H1 (cell line): ENCODE measurements around the gene NSUN4. TPM values are rescaled to one million over a fixed set of nuclear protein-coding genes. Genes with fewer than 3 reads are reported as not detected.

ENCODE experiments used
- CTCF ChIA-PET: fragments of 300-600 bp; sonication (Branson Sonifier 250); formaldehyde crosslinking; loops from one replicate; lab custom pipeline; 2021; ENCODE audit not compliant: partially characterized antibody; lab: Charles Lee
- POLR2A ChIA-PET: fragments of 300-600 bp; sonication (Branson Sonifier 250); formaldehyde crosslinking; loops from one replicate; lab custom pipeline; 2021; ENCODE audit warnings: inconsistent platforms; ENCODE audit not compliant: partially characterized antibody; lab: Charles Lee
- DNase-seq, 2 experiments: peaks; one replicate each; pipeline versions ENCODE4 v3.0.0 to v3.0.0-alpha.2; 2010 to 2022; ENCODE audit warnings: low spot score in 2 of 2, low read depth in 1 of 2, mixed read lengths in 1 of 2
- FAIRE-seq: peaks from 2 replicates; lab custom pipeline; 2011; peaks lifted over from hg19 to GRCh38; lab: Jason Lieb, UNC
- H2AFZ ChIP-seq: 2 replicates; pipeline ENCODE4 v1.8.1; 2012; ENCODE audit warnings: low read length, inconsistent platforms
- H2AK5ac ChIP-seq: 2 replicates; pipeline ENCODE4 v1.6.1; 2013; ENCODE audit warnings: low read depth, low read length
- H2BK120ac ChIP-seq: replicated peaks from 2 replicates; pipeline ENCODE3; 2013; ENCODE audit warnings: low read depth, low read length, inconsistent platforms
- H2BK12ac ChIP-seq: 2 replicates; pipeline ENCODE4 v1.6.1; 2013; ENCODE audit warnings: low read depth, low read length
- H2BK15ac ChIP-seq: 2 replicates; pipeline ENCODE4 v1.6.1; 2013; ENCODE audit warnings: low read length
- H2BK20ac ChIP-seq: 2 replicates; pipeline ENCODE4 v1.6.1; 2013; ENCODE audit warnings: low read length
- H2BK5ac ChIP-seq: 2 replicates; pipeline ENCODE4 v1.6.1; 2013; ENCODE audit warnings: low read depth, low read length
- H3K14ac ChIP-seq: 2 replicates; pipeline ENCODE4 v1.6.1; 2013; ENCODE audit warnings: inconsistent platforms; ENCODE audit not compliant: insufficient read length
- H3K18ac ChIP-seq: 2 replicates; pipeline ENCODE4 v1.6.1; 2013; ENCODE audit warnings: low read length; ENCODE audit errors: extremely low read depth
- H3K23ac ChIP-seq: 2 replicates; pipeline ENCODE4 v1.6.1; 2013; ENCODE audit warnings: inconsistent platforms; ENCODE audit not compliant: insufficient read length
- H3K23me2 ChIP-seq: 2 replicates; pipeline ENCODE4 v1.6.1; 2013; ENCODE audit warnings: low read depth, low read length
- H3K27ac ChIP-seq: 2 replicates; pipeline ENCODE4 v1.6.1; 2011; ENCODE audit warnings: low read depth, low read length, inconsistent platforms
- H3K27me3 ChIP-seq, 4 experiments: replicated peaks in 1 of 4; 1 replicate in 1 of 4; 2 replicates in 3 of 4; pipeline versions ENCODE4 v1.6.1 to v1.8.1; 2011 to 2013; ENCODE audit warnings: low read length in 3 of 4, mild to moderate bottlenecking in 3 of 4, inconsistent platforms in 2 of 4, mixed read lengths in 2 of 4, moderate library complexity in 1 of 4; ENCODE audit not compliant: control insufficient read depth in 3 of 4, insufficient read depth in 3 of 4; ENCODE audit errors: extremely low read depth in 1 of 4
- H3K36me3 ChIP-seq, 4 experiments: 2 replicates each; pipeline versions ENCODE4 v1.6.1 to v1.8.1; 2011 to 2013; ENCODE audit warnings: mild to moderate bottlenecking in 4 of 4, low read length in 3 of 4, moderate library complexity in 2 of 4, control low read depth in 1 of 4, inconsistent platforms in 1 of 4; ENCODE audit not compliant: insufficient read depth in 4 of 4, control insufficient read depth in 2 of 4
- H3K4ac ChIP-seq: replicated peaks from 2 replicates; pipeline ENCODE3; 2013; ENCODE audit warnings: low read length, low read depth, mixed read lengths, inconsistent platforms; ENCODE audit not compliant: insufficient read length
- H3K4me1 ChIP-seq, 4 experiments: replicated peaks in 1 of 4; 1 replicate in 1 of 4; 2 replicates in 3 of 4; pipeline versions ENCODE4 v1.6.1 to v1.8.1; 2011 to 2013; ENCODE audit warnings: low read length in 3 of 4, inconsistent platforms in 2 of 4, mixed read lengths in 1 of 4; ENCODE audit not compliant: insufficient read depth in 4 of 4, control insufficient read depth in 3 of 4
- H3K4me2 ChIP-seq, 2 experiments: 2 replicates each; pipeline versions ENCODE4 v1.6.1 to v1.8.1; 2011 to 2013; ENCODE audit warnings: low read depth in 2 of 2, low read length in 2 of 2, control low read depth in 1 of 2, inconsistent platforms in 1 of 2, mild to moderate bottlenecking in 1 of 2; ENCODE audit not compliant: insufficient read depth in 1 of 2
- H3K4me3 ChIP-seq, 4 experiments: fragments of 200-600, 300-600 bp in 1 of 4; sonication (generic), shearing (Covaris generic), sonication (Bioruptor Twin) in 1 of 4; 2 replicates each; pipeline versions ENCODE4 v1.5.1 to v1.8.1; 2011 to 2016; ENCODE audit warnings: low read length in 4 of 4, low read depth in 3 of 4, control low read depth in 2 of 4, inconsistent platforms in 2 of 4, mild to moderate bottlenecking in 2 of 4, mixed read lengths in 1 of 4, moderate library complexity in 1 of 4; ENCODE audit not compliant: insufficient read depth in 2 of 4; ENCODE audit errors: extremely low read depth in 1 of 4
- H3K56ac ChIP-seq: replicated peaks from 2 replicates; pipeline ENCODE3; 2013; ENCODE audit warnings: low read depth, mild to moderate bottlenecking, mixed read lengths, low read length, inconsistent platforms; ENCODE audit not compliant: insufficient read length
- H3K79me1 ChIP-seq: 2 replicates; pipeline ENCODE4 v1.6.1; 2013; ENCODE audit warnings: low read depth, low read length, control low read depth
- H3K79me2 ChIP-seq, 2 experiments: 2 replicates each; pipeline versions ENCODE4 v1.6.1 to v1.8.1; 2012 to 2013; ENCODE audit warnings: low read length in 2 of 2, mild to moderate bottlenecking in 2 of 2, inconsistent platforms in 1 of 2; ENCODE audit not compliant: insufficient read depth in 2 of 2, control insufficient read depth in 1 of 2
- H3K9ac ChIP-seq, 4 experiments: replicated peaks in 1 of 4; 1 replicate in 1 of 4; 2 replicates in 3 of 4; pipeline versions ENCODE4 v1.6.1 to v1.8.1; 2011 to 2013; ENCODE audit warnings: low read depth in 3 of 4, low read length in 3 of 4, control low read depth in 2 of 4, mild to moderate bottlenecking in 2 of 4, moderate library complexity in 2 of 4, inconsistent platforms in 1 of 4; ENCODE audit errors: extremely low read depth in 1 of 4
- H3K9me3 ChIP-seq, 2 experiments: 2 replicates each; pipeline versions ENCODE4 v1.6.1 to v1.8.1; 2012 to 2013; ENCODE audit warnings: mild to moderate bottlenecking in 2 of 2, moderate library complexity in 2 of 2, control low read depth in 1 of 2, inconsistent platforms in 1 of 2, low read depth in 1 of 2, low read length in 1 of 2, mixed read lengths in 1 of 2; ENCODE audit not compliant: insufficient read depth in 2 of 2
- H4K20me1 ChIP-seq, 2 experiments: replicated peaks in 1 of 2; 2 replicates each; pipeline versions ENCODE3 to v1.8.1; 2011 to 2013; ENCODE audit warnings: inconsistent platforms in 2 of 2, low read length in 2 of 2, mild to moderate bottlenecking in 1 of 2; ENCODE audit not compliant: insufficient read depth in 2 of 2, control insufficient read depth in 1 of 2
- H4K5ac ChIP-seq: 2 replicates; pipeline ENCODE4 v1.6.1; 2013; ENCODE audit warnings: low read length, low read depth, mixed read lengths, inconsistent platforms; ENCODE audit not compliant: insufficient read length
- H4K8ac ChIP-seq: 2 replicates; pipeline ENCODE4 v1.8.0; 2013; ENCODE audit warnings: mild to moderate bottlenecking, moderate library complexity, low read length, inconsistent platforms; ENCODE audit not compliant: insufficient read depth; ENCODE audit errors: extremely low read depth
- H4K91ac ChIP-seq: replicated peaks from 2 replicates; pipeline ENCODE3; 2013; ENCODE audit warnings: low read length, mixed read lengths, inconsistent platforms; ENCODE audit not compliant: insufficient read length
- POU5F1 ChIP-seq: IDR thresholded peaks from 2 replicates; pipeline ENCODE4 v1.6.1; 2011; ENCODE audit warnings: low read depth, mild to moderate bottlenecking, low read length, moderate library complexity
- SIRT6 ChIP-seq: IDR thresholded peaks from one replicate; pipeline ENCODE4 v1.7.1; 2012; ENCODE audit warnings: low read length, inconsistent platforms
- TBP ChIP-seq: IDR thresholded peaks from 2 replicates; pipeline ENCODE4 v1.6.1; 2011; ENCODE audit warnings: low read depth, low read length, improper control_type of control experiment
- WGBS, 2 experiments: shearing (Covaris generic) in 1 of 2; methylation state at CpG; one replicate each; pipeline versions ENCODE4 v1.1.6 to v1.1.7; 2013 to 2015; ENCODE audit warnings: low lambda C conversion rate in 2 of 2, mixed read lengths in 2 of 2, inconsistent platforms in 1 of 2, low coverage in 1 of 2, missing lambda C conversion rate in 1 of 2; ENCODE audit not compliant: insufficient replicate concordance in 2 of 2, insufficient coverage in 1 of 2, insufficient read length in 1 of 2; ENCODE audit errors: extremely low coverage in 1 of 2, missing lambda C conversion rate in 1 of 2; 5-methylcytosine and 5-hydroxymethylcytosine counted together
- polyA plus RNA-seq, 7 experiments: library from polyadenylated mRNA; depleted of rRNA in 3 of 7; stranded (reverse) in 5 of 7; unstranded in 2 of 7; fragments of >200 nt in 5 of 7; fragments of 200-250 nt in 2 of 7; gene quantifications; 1 replicate in 5 of 7; 2 replicates in 1 of 7; 4 replicates in 1 of 7; pipeline versions ENCODE4 v1.2.1 to v1.2.3, GENCODE V29; 2011 to 2013; ENCODE audit warnings: missing spikeins in 2 of 7, mixed read lengths in 2 of 7
- total RNA-seq: library from RNA; stranded (reverse); fragmentation: NEBNext Ultra II Directional; extraction: Animal tissue kit (Norgen Biotek cat#: 25700); gene quantifications from 2 replicates; pipeline ENCODE4 v1.2.1, GENCODE V29; 2021

The NSUN4 gene
- total and polyA plus RNA-seq, 2 of the 8 experiments (the other 6 are each of a cell fraction or from before 2014, with no cell fraction given) = 9.7 to 15.7 TPM

DNA sequence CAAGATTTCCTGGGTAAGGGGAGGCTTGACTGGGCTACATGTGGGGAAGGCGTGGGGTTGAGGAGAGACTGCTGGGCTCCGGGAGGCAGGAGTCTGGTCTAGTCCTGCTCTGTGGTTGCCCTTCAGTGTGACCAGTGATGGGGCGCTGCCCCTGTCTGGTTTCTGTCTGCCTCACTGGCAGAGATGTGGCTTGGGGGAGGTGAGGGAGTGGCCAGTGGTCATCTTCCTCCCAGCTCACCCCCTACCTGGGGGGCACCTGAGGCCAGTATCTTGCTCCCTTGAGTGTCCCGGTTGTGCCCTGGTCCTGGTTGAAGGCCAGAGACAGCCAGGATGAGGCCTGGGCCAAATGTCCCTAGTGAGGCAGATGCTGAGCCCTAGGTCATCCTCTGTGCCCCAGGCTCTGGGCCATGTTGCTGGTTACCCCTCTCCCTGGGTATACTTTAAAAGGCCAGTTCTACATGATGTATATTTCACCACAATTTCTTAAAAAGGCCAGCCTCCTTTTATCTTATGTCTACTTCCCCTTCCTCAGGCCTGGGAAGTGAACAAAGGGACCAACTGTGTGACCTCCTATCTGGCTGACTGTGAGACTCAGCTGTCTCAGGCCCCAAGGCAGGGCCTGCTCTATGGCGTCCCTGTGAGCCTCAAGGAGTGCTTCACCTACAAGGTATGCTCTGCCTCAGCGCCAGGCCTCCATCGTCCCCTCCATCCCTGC, 64.0 kb downstream of the NSUN4 start:
- Histone ChIP-seq H2AFZ (no peak overlapping the region), H4K5ac (no peak overlapping the region), H4K8ac (no peak overlapping the region), H4K91ac (no peak overlapping the region), H2AK5ac (no peak overlapping the region)
- no peak for FAIRE-seq
- TF ChIP-seq SIRT6 = no peak
- no peak for TF ChIP-seq POU5F1
- no peak for TF ChIP-seq TBP
- TF ChIP-seq, all 59 proteins: peak for 0
- Histone ChIP-seq H3K4me1 (peaks cover 9 to 26% (median 19%) of the 10 kb centered on the region in 4 experiments), H3K79me2 (peaks cover 0 to 4% of the 10 kb centered on the region in 2 experiments; a peak in 1 of 4 replicates), H3K4ac (no peak overlapping the region), H2BK12ac (no peak overlapping the region), H2BK5ac (no peak overlapping the region; the same call in 1 of the 2 replicates), H3K36me3 (peaks cover 3 to 16% (median 4%) of the 10 kb centered on the region in 4 experiments; a peak in 5 of 8 replicates), H3K4me3 (no peak overlapping the region), H3K14ac (no peak overlapping the region), H3K4me2 (no peak overlapping the region), H3K9ac (no peak overlapping the region), H3K9me3 (no peaks in the 10 kb centered on the region), H2BK120ac (no peak overlapping the region), H3K23ac (no peak overlapping the region), H2BK15ac (no peak overlapping the region), H3K27ac (no peak overlapping the region), H4K20me1 (peaks cover 0 to 4% of the 10 kb centered on the region in 2 experiments), H3K27me3 (no peaks in the 10 kb centered on the region), H3K79me1 (no peaks in the 10 kb centered on the region; the same call in 1 of the 2 replicates), H3K23me2 (no peaks in the 10 kb centered on the region; the same call in 1 of the 2 replicates), H2BK20ac (no peak overlapping the region), H3K18ac (no peak overlapping the region), H3K56ac (no peak overlapping the region)
- POLR2A ChIA-PET = interaction anchor here (1.4 to 3.4 kb wide), 2 partner anchors 10 to 11 kb away, joined by 4 to 17 read pairs; partner anchors contain the start of gene FAAH
- WGBS, 2 experiments = 94% methylated on average over 7 of the region's 7 CpGs; no CpG with 5 or more reads in 1 of the 2 experiments
- DNase-seq = no peak
- CTCF ChIA-PET = interaction anchor here (0.6 to 25.3 kb wide), 9 partner anchors 7 to 1312 kb away, joined by 3 to 513 read pairs (median 4); no protein-coding TSS in a partner anchor
